HFFc6 (cell line): ENCODE results near the gene SIGLEC5. TPM values are rescaled to one million over a fixed set of nuclear protein-coding genes. Genes with fewer than 3 reads are reported as not detected.

Source experiments
- DNase-seq: peaks from one replicate; pipeline ENCODE4 v3.0.0-alpha.2; 2018
- H3K27ac Mint-ChIP-seq: 2 replicates; pipeline ENCODE4 v1.8.0; 2020; ENCODE audit warnings: mild to moderate bottlenecking, mixed read lengths
- H3K27me3 Mint-ChIP-seq: 2 replicates; pipeline ENCODE4 v1.8.0; 2021; ENCODE audit warnings: mild to moderate bottlenecking, moderate library complexity, mixed read lengths; ENCODE audit not compliant: insufficient read depth
- H3K36me3 Mint-ChIP-seq: 2 replicates; pipeline ENCODE4 v1.8.0; 2021; ENCODE audit warnings: low read depth, mixed read lengths
- H3K4me1 Mint-ChIP-seq: 2 replicates; pipeline ENCODE4 v1.8.0; 2020; ENCODE audit warnings: low read depth, mixed read lengths
- H3K4me3 Mint-ChIP-seq: 2 replicates; pipeline ENCODE4 v1.8.0; 2020; ENCODE audit warnings: mild to moderate bottlenecking, moderate library complexity, mixed read lengths
- H3K9me3 Mint-ChIP-seq: 2 replicates; pipeline ENCODE4 v1.8.0; 2020; ENCODE audit warnings: mild to moderate bottlenecking, mixed read lengths
- total RNA-seq, 6 experiments: library from RNA; stranded (reverse); fragmentation: NEBNext Ultra II Directional; extraction: Animal tissue kit (Norgen Biotek cat#: 25700); gene quantifications; 2 replicates in 1 of 6; 3 replicates in 5 of 6; pipeline ENCODE4 v1.2.3, GENCODE V29; 2021
- TF ChIP-seq, protein P1 (sequence below): fragments of 200-600 bp; sonication (generic); IDR thresholded peaks from 2 replicates; pipeline ENCODE4 v1.5.0; 2021; ENCODE audit warnings: antibody characterized with exemption, mild to moderate bottlenecking

The SIGLEC5 gene
- total RNA-seq, 6 experiments from 2014 or later, result not detected

DNA sequence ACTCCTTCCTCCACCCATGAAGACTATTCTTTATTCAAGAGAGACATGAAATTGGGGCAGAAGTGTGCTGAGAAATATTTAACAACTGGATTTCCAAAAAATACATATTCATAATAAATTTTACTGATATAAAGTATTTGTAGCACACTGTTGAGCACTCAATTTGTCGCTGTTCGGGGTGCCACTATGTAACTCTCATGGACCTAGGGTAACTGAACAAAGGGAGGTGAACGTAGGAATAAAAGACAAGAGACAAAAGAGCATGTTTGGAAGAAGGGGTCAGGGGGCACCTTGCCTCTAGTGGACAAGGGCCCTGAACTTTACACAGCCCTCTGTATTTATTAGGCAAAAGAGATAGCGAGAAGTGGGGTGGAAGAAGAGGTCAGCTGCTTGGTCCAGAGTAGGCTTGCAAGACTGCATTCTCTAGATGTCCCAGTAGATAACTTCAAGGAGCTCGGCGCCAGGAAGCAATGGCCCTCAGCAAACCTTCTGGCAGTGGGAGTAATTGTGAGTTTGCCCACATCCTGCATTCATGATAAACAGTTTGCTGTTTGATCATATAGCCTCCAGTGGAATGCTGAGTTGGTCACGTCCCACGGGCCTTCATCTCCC lies 63.6 kb downstream of the SIGLEC5 start:
- no peaks in the 10 kb centered on the region for H3K36me3 Mint-ChIP-seq
- DNase-seq, result no peak
- peaks cover 10% of the 10 kb centered on the region for H3K27me3 Mint-ChIP-seq
- peaks cover 36% of the 10 kb centered on the region for H3K4me1 Mint-ChIP-seq
- no peak overlapping the region for H3K27ac Mint-ChIP-seq
- H3K9me3 Mint-ChIP-seq, result no peaks in the 10 kb centered on the region
- 0 out of 2 replicates have a peak overlapping the region, but pooled peaks have one; percentile 0 for H3K4me3 Mint-ChIP-seq
- TF ChIP-seq, protein P1, sequence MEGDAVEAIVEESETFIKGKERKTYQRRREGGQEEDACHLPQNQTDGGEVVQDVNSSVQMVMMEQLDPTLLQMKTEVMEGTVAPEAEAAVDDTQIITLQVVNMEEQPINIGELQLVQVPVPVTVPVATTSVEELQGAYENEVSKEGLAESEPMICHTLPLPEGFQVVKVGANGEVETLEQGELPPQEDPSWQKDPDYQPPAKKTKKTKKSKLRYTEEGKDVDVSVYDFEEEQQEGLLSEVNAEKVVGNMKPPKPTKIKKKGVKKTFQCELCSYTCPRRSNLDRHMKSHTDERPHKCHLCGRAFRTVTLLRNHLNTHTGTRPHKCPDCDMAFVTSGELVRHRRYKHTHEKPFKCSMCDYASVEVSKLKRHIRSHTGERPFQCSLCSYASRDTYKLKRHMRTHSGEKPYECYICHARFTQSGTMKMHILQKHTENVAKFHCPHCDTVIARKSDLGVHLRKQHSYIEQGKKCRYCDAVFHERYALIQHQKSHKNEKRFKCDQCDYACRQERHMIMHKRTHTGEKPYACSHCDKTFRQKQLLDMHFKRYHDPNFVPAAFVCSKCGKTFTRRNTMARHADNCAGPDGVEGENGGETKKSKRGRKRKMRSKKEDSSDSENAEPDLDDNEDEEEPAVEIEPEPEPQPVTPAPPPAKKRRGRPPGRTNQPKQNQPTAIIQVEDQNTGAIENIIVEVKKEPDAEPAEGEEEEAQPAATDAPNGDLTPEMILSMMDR, result no peak

DNA sequence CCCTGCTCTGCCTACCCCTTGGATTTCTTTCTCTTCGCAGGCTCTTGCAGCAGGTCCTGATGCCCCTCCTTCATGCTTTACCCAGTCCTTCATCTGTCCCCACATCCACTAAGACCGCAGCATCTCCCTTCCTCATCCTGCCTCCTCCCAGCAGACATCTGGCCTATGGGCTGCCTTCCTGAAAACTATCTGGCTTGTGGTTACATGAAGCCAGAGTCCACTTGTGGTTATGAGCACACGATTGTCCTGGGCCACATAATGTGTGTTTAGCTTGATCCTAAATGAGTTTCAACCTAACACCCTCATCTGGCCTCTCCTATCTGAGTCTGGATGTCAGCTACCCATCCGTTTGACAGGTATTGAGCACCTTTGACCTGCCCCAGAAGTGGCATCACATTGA lies 64.6 kb downstream of the SIGLEC5 start:
- TF ChIP-seq, protein P1, result no peak
- no peaks in the 10 kb centered on the region for H3K36me3 Mint-ChIP-seq
- peaks cover 32% of the 10 kb centered on the region for H3K4me1 Mint-ChIP-seq
- H3K27me3 Mint-ChIP-seq, result peaks cover 8% of the 10 kb centered on the region
- H3K4me3 Mint-ChIP-seq, result no peak overlapping the region
- DNase-seq, result no peak
- H3K27ac Mint-ChIP-seq, result no peak overlapping the region
- H3K9me3 Mint-ChIP-seq, result no peaks in the 10 kb centered on the region

DNA sequence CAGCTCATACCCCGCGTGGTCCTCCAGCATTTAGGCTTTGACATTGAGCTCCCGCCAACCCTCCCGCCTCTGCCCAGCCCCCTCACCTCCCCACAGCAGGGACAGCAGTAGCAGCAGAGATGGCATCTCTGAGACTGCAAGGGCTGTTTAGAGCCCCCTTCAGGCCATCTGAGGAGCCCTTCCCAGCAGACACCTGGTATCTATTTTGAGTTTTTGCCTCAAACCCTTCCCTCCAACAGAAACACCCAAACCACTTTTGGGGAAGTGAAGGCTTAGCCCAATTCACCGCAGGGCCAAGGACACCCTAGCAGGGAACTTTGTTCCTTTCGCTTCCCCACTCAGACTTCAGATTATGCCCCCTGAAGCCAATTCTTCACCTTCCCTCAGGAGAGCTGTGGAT lies 65.4 kb downstream of the SIGLEC5 start:
- Mint-ChIP-seq H3K36me3 (no peaks in the 10 kb centered on the region), H3K27me3 (peaks cover 8% of the 10 kb centered on the region), H3K9me3 (no peaks in the 10 kb centered on the region), H3K4me3 (no peak overlapping the region), H3K4me1 (peaks cover 28% of the 10 kb centered on the region), H3K27ac (no peak overlapping the region)
- DNase-seq, result no peak
- TF ChIP-seq, protein P1, result no peak

Other genes with a start within 250 kb of the SIGLEC5 start
- not detected for gene LIM2, start 242.4 kb downstream of the SIGLEC5 start, total RNA-seq
- gene C19orf84, start 239.8 kb downstream of the SIGLEC5 start, total RNA-seq, result not detected
- not detected for gene SIGLEC10, start 212.8 kb downstream of the SIGLEC5 start, total RNA-seq
- not detected for gene SIGLEC8, start 171.9 kb downstream of the SIGLEC5 start, total RNA-seq
- gene CEACAM18, start 151.9 kb downstream of the SIGLEC5 start, total RNA-seq, result not detected
- gene SIGLEC12, start 128.6 kb downstream of the SIGLEC5 start, total RNA-seq, result not detected
- not detected for gene SIGLEC6, start 98.7 kb downstream of the SIGLEC5 start, total RNA-seq
- 10 to 100 TPM; 19.6 to 29.5 (median 21.6) TPM for gene ZNF175, start 59.1 kb downstream of the SIGLEC5 start, total RNA-seq
- gene SIGLEC14, start 16.4 kb upstream of the SIGLEC5 start, total RNA-seq, result not detected
- gene SPACA6, start 62.9 kb upstream of the SIGLEC5 start, total RNA-seq, result 10 to 100 TPM; 12.2 to 14.9 (median 13.3) TPM
- gene HAS1, start 93.6 kb upstream of the SIGLEC5 start, total RNA-seq, result not detected
- under 1 TPM in 5 of 6 experiments, not detected in 1; 0.26 to 0.53 (median 0.34) TPM for gene FPR1, start 121.5 kb upstream of the SIGLEC5 start, total RNA-seq
- gene FPR2, start 130.8 kb upstream of the SIGLEC5 start, total RNA-seq, result not detected
- not detected for gene FPR3, start 164.8 kb upstream of the SIGLEC5 start, total RNA-seq